Left lung (tissue), 10 donors: Measurements from ENCODE around the gene SH2D7. TPM values are rescaled to one million over a fixed set of nuclear protein-coding genes. Genes with fewer than 3 reads are reported as not detected.

Experiments used
- ATAC-seq: fragments of 200-7000 bp; cut with Tn5 transposase; one replicate; pipeline ENCODE4 v1.9.1; 2020; ENCODE audit warnings: moderate library complexity
- DNase-seq, 4 donors: peaks; one replicate each; pipeline ENCODE4 v3.0.0-alpha.2; 2013 to 2020
- H3K27ac ChIP-seq, 2 donors: fragments of 200-600 bp; sonication (generic) in 1 of 2; one replicate each; pipeline versions ENCODE4 v1.5.0 to v1.8.0; 2020 to 2021
- H3K27me3 ChIP-seq, 2 donors: fragments of 200-600 bp; sonication (generic) in 1 of 2; one replicate each; pipeline versions ENCODE4 v1.5.0 to v1.8.0; 2020 to 2021
- H3K36me3 ChIP-seq, 2 donors: fragments of 200-600 bp; sonication (generic) in 1 of 2; one replicate each; pipeline versions ENCODE4 v1.5.0 to v1.8.0; 2020 to 2021
- H3K4me1 ChIP-seq, 2 donors: fragments of 200-600 bp; one replicate each; pipeline ENCODE4 v1.8.0; 2021
- H3K4me3 ChIP-seq, 2 donors: fragments of 200-600 bp; sonication (generic) in 1 of 2; one replicate each; pipeline versions ENCODE4 v1.5.0 to v1.8.0; 2020 to 2021; ENCODE audit warnings: mild to moderate bottlenecking in 1 of 2
- H3K9me3 ChIP-seq, 2 donors: fragments of 200-600 bp; sonication (generic) in 1 of 2; one replicate each; pipeline versions ENCODE4 v1.5.0 to v1.8.0; 2020 to 2021
- intact Hi-C, 2 donors: fragments of 100-400 bp; cut with DNase I; formaldehyde crosslinking; loops; one replicate each; pipeline versions ENCODE4 v1.11.2 to v1.14.2; 2022
- polyA plus RNA-seq, 6 donors: library from polyadenylated mRNA; unstranded; fragments of 120-200 nt; gene quantifications; one replicate each; pipeline ENCODE4 v1.2.1, GENCODE V29; 2013; ENCODE audit not compliant: insufficient read length in 6 of 6
- total RNA-seq, 2 donors: library from RNA; stranded (reverse); fragmentation: NEBNext Ultra II Directional; extraction: Animal tissue kit (Norgen Biotek cat#: 25700); gene quantifications; one replicate each; pipeline ENCODE4 v1.2.1, GENCODE V29; 2021
- TF ChIP-seq, protein P1 (sequence below), 2 donors: fragments of 200-600 bp; sonication (generic) in 1 of 2; IDR thresholded peaks; one replicate each; pipeline versions ENCODE4 v1.5.0 to v1.8.0; 2021; ENCODE audit warnings: antibody characterized with exemption in 2 of 2
- donor health status: DM: no; HTN: yes; CAD: no.
- donor health status: DM: no; HTN: no; CAD: no.

Gene SH2D7
- total and polyA plus RNA-seq, 8 donors = 0.27 to 0.69 (median 0.55) TPM; not detected in 2

DNA sequence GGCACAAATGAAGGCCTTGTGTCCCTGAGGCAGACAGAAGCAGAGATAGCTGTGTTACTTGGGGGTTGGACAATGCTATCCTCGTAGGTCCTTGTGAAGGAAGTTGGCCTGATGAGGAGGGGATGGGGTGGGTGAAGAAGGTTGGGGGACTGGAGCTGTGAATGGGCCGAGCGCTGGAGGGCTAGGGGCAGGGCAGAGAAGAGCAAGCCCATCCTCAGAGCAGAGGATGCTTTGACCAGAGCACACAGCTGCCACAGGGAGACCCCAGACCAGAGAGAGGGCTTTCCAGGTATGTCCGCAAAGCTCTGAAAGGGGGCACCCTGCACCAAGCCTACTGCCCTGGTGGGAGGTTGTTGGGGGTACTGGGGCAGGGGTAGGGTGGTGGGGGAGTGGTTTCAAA lies 9.2 kb upstream of the SH2D7 start:
- H3K36me3 ChIP-seq = no peaks in the 10 kb centered on the region
- no peaks in the 10 kb centered on the region for H3K9me3 ChIP-seq
- no peak for ATAC-seq
- no peak for DNase-seq
- intact Hi-C loops = no loop called here
- no peak overlapping the region for H3K4me3 ChIP-seq
- peaks cover 10 to 73% of the 10 kb centered on the region in 2 donors for H3K4me1 ChIP-seq
- TF ChIP-seq, protein P1, sequence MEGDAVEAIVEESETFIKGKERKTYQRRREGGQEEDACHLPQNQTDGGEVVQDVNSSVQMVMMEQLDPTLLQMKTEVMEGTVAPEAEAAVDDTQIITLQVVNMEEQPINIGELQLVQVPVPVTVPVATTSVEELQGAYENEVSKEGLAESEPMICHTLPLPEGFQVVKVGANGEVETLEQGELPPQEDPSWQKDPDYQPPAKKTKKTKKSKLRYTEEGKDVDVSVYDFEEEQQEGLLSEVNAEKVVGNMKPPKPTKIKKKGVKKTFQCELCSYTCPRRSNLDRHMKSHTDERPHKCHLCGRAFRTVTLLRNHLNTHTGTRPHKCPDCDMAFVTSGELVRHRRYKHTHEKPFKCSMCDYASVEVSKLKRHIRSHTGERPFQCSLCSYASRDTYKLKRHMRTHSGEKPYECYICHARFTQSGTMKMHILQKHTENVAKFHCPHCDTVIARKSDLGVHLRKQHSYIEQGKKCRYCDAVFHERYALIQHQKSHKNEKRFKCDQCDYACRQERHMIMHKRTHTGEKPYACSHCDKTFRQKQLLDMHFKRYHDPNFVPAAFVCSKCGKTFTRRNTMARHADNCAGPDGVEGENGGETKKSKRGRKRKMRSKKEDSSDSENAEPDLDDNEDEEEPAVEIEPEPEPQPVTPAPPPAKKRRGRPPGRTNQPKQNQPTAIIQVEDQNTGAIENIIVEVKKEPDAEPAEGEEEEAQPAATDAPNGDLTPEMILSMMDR (IDR thresholded peaks at IDR 0.05) = no peak
- H3K27ac ChIP-seq = peak overlapping the region in 1 of 2 donors; percentile 83
- no peaks in the 10 kb centered on the region for H3K27me3 ChIP-seq

DNA sequence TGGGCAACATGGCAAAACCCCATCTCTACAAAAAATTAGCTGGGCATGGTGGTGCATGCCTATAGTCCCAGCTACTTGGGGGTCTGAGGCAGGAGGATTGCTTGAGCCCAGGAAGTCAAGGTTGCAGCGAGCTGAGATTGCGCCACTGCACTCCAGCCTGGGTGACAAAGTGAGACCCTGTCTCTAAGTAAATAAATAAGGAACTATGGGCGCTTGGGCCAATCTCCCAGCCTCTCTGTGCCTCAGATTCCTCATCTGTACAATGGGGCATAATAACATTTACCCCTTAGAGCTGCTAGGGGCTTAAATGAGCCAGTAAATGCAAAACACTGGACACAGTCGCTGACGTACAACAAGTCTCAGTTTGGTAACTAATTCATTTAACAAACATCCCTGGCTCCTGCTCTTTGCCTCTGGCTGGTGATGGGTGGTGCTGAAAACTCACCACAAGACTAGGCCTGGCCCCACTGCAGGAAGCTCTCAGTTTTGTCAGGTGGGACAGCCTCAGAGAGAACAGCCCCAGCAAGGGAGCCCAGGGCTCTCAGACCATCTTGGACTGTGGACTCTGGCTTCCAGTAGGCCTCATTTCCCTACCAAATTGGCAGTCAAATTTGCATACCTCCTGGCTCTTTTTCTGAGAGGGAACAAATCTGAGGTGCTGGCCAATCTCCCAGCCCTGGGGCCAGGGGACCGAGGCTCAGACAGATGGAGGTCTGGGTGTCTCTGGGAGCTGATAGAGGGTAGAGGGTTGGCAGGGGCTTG lies 8.5 kb upstream of the SH2D7 start:
- Histone ChIP-seq H3K27me3 (no peaks in the 10 kb centered on the region), H3K36me3 (no peaks in the 10 kb centered on the region), H3K4me1 (peaks cover 8 to 71% of the 10 kb centered on the region in 2 donors), H3K9me3 (no peaks in the 10 kb centered on the region), H3K27ac (peak overlapping the region in 1 of 2 donors; percentile 83), H3K4me3 (no peak overlapping the region)
- DNase-seq = no peak
- ATAC-seq = no peak
- intact Hi-C loops = no loop called here
- TF ChIP-seq, protein P1 (IDR thresholded peaks at IDR 0.05) = no peak

DNA sequence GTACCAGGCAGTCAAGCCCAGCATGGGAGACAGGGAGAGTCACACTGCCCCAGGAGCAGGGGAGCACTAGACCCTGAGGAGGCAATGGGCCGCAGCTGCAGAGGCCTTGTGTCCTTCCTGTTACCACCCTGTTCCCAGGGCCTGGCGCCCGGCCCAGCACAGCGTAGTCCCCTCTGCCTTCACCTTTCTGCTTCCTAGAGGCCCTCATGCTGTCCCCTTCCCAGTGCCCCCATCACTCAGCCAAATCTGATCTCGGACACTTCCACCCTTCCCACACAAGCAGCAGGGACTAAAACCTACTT lies 8.0 kb upstream of the SH2D7 start:
- no peak for ATAC-seq
- Histone ChIP-seq H3K27me3 (no peaks in the 10 kb centered on the region), H3K4me3 (no peak overlapping the region), H3K4me1 (peaks cover 8 to 66% of the 10 kb centered on the region in 2 donors), H3K36me3 (no peaks in the 10 kb centered on the region), H3K27ac (peak overlapping the region in 1 of 2 donors; percentile 83), H3K9me3 (no peaks in the 10 kb centered on the region)
- TF ChIP-seq, protein P1 (IDR thresholded peaks at IDR 0.05) = no peak
- no peak for DNase-seq
- intact Hi-C loops = no loop called here

DNA sequence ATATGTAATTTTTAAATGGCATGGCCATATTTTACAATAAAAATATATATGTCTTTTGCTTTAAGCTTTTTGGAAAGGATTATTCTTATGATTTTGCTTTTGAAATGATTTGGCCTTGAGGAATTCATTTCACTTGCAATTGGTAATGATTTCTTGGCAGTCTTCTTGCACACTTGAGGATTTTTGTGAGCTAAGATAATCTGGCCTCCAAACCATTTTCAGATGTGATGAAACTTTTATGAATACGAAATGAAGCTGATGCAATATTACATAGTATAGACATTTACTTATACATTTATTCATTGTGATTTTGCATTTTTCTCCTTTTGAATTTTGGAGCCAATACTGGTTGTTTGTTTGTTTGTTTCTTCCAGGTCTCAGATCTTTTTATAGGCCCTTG lies 6.4 kb upstream of the SH2D7 start:
- H3K4me3 ChIP-seq = no peak overlapping the region
- TF ChIP-seq, protein P1 (IDR thresholded peaks at IDR 0.05) = no peak

DNA sequence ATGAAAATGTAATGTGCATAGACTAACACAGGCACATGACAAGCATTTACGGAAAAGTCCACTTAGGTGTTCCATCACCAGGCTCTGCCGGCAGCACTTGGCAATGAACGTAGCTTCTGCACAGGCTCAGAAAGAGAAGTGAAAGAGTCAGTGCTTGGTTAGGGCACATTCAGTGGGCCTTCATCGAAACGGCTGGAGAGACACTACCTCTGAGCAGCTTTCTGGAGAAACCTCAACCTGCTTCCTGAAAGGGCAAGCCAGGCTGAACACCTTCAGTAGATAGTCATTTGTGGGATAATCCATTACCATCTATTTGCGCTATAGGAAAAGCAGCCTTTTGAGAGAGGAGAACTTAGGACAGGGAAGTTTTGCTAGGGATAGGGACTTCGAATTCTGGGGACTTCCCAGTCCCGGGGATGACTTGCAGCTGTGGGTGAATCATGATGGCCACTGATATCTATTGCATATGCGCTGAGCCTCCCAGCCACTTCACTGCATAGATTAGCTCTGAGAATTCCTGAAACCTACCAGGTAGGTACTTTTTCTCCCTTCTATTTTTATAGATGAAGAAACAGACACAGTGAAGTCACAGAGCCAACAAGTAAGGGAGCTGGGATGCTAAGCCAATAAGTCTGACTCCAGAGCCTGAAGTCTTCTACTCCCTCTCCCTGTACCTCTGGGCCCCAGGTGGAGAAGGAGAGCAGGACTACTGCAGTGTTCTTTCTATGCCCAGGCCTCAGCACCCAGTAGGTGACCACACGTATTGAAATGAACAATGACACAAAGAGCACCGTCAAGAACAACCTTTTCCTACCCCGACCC lies 4.2 kb upstream of the SH2D7 start:
- intact Hi-C loops = no loop called here
- DNase-seq (peak in 1 of 4 donors; percentile 36), ATAC-seq (peak; percentile 48)
- no peaks in the 10 kb centered on the region for H3K27me3 ChIP-seq
- no peak overlapping the region for H3K27ac ChIP-seq
- H3K4me3 ChIP-seq = no peak overlapping the region
- H3K36me3 ChIP-seq = no peaks in the 10 kb centered on the region
- no peaks in the 10 kb centered on the region for H3K9me3 ChIP-seq
- peaks cover 8 to 48% of the 10 kb centered on the region in 2 donors for H3K4me1 ChIP-seq
- TF ChIP-seq, protein P1 (IDR thresholded peaks at IDR 0.05) = no peak

More for the DNA sequence above, 6.4 kb upstream of the SH2D7 start:
- Histone ChIP-seq H3K27ac (no peak overlapping the region), H3K27me3 (no peaks in the 10 kb centered on the region), H3K4me1 (peaks cover 8 to 63% of the 10 kb centered on the region in 2 donors), H3K9me3 (no peaks in the 10 kb centered on the region), H3K36me3 (no peaks in the 10 kb centered on the region)
- intact Hi-C loops = no loop called here
- DNase-seq = no peak
- no peak for ATAC-seq
